GM13976 (cell line): ENCODE measurements around the gene SLC6A11.

Experiments used
- DNase-seq: peaks from one replicate; pipeline ENCODE4 v3.0.0; 2012; ENCODE audit warnings: low spot score
- in situ Hi-C: fragments of 300-500 bp; cut with MboI; formaldehyde crosslinking; loops from one replicate; pipeline ENCODE4 v1.12.0; 2022; ENCODE audit warnings: low sequenced_read_pairs, mixed read lengths, inconsistent platforms; ENCODE audit not compliant: unreplicated experiment
- TF ChIP-seq, protein P1 (sequence below): IDR thresholded peaks from 2 replicates; pipeline ENCODE4 v1.5.1; 2012; ENCODE audit warnings: borderline replicate concordance, mild to moderate bottlenecking; ENCODE audit not compliant: insufficient read depth; ENCODE audit errors: extremely low read depth, missing control alignments, control extremely low read depth

Gene SLC6A11

GRCh38 chr3:10973046-10973595 is 157.1 kb downstream of the SLC6A11 start:
- TF ChIP-seq, protein P1, sequence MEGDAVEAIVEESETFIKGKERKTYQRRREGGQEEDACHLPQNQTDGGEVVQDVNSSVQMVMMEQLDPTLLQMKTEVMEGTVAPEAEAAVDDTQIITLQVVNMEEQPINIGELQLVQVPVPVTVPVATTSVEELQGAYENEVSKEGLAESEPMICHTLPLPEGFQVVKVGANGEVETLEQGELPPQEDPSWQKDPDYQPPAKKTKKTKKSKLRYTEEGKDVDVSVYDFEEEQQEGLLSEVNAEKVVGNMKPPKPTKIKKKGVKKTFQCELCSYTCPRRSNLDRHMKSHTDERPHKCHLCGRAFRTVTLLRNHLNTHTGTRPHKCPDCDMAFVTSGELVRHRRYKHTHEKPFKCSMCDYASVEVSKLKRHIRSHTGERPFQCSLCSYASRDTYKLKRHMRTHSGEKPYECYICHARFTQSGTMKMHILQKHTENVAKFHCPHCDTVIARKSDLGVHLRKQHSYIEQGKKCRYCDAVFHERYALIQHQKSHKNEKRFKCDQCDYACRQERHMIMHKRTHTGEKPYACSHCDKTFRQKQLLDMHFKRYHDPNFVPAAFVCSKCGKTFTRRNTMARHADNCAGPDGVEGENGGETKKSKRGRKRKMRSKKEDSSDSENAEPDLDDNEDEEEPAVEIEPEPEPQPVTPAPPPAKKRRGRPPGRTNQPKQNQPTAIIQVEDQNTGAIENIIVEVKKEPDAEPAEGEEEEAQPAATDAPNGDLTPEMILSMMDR, result no peak
- in situ Hi-C loops, result no loop called here
- DNase-seq, result no peak

- TF ChIP-seq, protein P1, result no peak
- no peak for DNase-seq
- in situ Hi-C loops, result no loop called here
These were observed 158.1 kb downstream of the SLC6A11 start for GRCh38 chr3:10974131-10974530.

DNA sequence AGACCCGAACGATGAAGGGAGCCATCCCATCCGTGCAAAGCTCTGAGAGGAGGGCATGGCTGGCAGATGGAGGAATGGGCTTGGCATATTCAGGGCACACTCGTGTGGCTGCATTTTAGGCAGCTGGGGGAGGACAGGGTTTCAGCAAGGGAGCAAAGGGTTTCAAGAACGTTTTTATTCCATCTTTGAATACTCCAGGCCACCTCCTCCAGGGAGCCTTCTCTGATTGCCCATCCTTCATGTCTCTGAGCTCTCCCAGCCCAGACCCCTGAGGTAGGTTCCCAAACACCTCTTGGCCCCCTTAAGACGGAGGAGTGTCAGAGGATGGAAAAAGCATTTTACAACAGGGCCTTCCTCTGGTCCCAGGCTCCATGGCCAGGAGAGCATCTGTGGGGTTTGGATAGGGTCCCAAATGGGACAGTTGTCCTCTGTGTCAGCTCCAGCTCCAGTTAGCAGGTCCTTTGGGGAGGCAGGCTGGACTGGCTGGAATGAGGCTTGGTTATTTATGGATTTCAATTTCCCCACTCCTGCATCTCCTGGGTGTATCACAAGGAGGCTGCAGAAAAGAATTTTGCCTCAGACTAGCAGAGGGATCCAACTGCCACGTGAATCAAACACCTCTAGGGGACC is 158.8 kb downstream of the SLC6A11 start:
- no peak for DNase-seq
- in situ Hi-C loops, result no loop called here
- TF ChIP-seq, protein P1, result no peak

GRCh38 chr3:10975695-10976234 is 159.7 kb downstream of the SLC6A11 start:
- TF ChIP-seq, protein P1, result no peak
- in situ Hi-C loops, result no loop called here
- DNase-seq, result no peak

GRCh38 chr3:10976770-10977169 is 160.7 kb downstream of the SLC6A11 start:
- DNase-seq, result no peak
- TF ChIP-seq, protein P1, result no peak
- in situ Hi-C loops, result no loop called here

GRCh38 chr3:10977892-10978510 is 162.0 kb downstream of the SLC6A11 start:
- TF ChIP-seq, protein P1, result no peak
- in situ Hi-C loops, result no loop called here
- no peak for DNase-seq
